Stromal cell of bone marrow (primary cell): ENCODE data around the gene SECISBP2.
"Not testable (repeated sequence)": the region's sequence is repeated elsewhere in the genome, so short reads cannot be mapped to it uniquely, and the experiment has no call there.

Source experiments
- DNase-seq: peaks from one replicate; pipeline ENCODE4 v3.0.0-alpha.2; 2012; ENCODE audit warnings: low read depth

Gene SECISBP2

DNA sequence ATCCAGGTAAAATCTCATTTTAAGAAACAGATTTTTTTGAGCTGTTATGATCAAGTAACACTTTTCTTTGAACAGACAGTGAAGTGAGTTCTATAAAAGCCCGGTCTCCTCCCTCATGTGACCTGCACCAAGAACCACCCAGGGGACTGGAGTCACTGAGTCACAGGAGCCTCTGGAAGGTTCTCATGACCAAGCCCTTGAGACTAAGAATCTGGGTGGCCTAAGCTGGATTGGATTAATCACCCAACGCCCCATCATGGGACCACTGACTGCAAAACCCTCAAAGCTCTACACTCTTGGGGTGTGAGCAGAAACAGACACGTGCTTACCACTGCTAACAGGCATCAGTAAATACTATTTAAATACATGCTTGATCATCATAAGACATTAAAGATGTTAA is 48.4 kb downstream of the SECISBP2 start:
- DNase-seq, result peak; percentile 18

DNA sequence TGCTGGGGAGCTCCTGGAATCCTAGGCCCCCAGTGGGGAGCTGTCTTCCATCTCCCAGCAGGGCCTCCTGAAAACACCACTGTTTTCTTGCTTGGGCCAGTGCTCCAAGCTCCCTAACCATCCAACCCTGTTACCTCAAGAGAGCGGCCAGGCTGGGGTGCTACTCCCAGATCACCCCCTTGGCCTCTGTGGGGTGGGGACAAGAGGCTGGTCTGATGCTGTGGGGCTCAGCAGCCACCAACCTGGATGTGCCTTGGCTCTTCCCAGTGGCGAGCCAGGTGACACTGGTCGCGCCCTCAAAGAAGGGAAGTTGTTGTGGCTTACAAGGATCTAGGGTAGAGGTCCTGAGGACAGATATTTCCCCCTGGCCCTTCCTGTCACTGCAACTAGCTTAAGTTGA is 49.0 kb downstream of the SECISBP2 start:
- DNase-seq, result no peak

DNA sequence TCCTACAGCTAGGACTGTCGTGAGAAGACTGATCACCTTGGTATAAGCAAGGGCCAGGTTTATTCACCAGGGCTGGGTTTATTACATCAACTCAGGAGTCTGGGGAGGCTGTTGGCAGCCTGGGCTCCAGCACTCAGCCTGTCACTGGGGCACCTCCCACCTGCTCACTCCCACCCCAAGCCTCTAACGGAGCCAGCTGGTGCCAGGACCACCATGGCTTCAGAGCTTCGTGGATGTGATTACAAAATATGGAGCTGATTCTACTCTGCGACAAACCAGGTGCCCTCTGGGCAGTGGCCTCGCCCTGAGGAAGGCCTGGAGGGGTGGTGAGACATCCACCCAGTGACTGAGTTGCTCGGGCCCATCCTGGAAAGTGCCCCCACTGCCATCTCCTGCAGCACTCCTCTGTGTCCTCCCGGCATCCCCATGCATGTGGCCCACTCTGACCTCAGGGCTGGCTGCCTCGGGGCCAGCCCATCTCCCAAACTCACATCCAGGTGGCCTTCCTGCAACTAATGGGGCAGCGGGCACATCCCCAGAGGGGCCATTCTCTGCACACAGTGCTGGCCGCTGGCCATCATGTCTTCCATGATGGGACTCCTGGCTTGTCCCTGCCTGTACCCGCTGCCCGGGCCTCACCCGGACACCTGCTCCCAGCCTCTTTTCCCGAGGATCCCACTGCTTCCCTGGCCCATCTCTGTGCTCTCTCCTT is 49.6 kb downstream of the SECISBP2 start:
- no peak for DNase-seq

DNA sequence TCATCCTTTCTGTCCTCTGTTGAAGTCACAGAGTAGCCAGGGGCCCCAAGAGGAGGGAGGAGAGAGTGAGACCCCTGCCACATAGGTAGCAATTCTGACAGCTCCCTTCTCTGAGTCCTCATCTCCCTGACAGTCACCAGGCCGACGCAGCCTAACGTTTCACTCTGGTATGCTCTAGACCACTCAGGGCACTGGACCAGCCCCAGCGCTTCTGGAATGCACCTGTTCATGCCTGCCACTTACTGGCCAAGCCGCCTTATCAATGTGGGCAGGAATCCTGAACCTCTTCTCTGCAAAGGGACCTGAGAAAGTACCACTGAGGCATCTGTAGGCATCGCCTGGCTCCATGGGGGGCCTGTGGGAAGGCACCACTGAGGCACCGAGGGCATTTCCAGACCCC is 50.2 kb downstream of the SECISBP2 start:
- no peak for DNase-seq

DNA sequence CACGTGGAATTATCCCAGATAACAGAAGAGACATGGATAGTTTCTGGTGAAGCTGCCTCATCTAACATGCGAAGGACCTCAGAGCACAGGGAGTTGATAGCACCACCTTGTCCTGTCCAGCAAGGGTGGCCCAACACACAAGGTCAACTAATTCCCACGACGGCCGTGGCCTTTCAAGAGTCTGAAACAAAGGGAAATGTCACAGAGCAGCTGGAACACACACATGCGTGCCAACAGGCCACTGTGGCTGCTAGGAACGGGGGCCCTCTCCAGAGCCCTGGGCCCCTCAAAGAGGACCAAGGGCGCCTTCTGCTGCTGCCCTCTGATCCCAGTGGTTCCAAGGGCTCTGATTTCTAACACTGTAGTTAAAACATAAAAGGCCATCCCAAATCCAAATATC is 50.7 kb downstream of the SECISBP2 start:
- DNase-seq, result no peak

DNA sequence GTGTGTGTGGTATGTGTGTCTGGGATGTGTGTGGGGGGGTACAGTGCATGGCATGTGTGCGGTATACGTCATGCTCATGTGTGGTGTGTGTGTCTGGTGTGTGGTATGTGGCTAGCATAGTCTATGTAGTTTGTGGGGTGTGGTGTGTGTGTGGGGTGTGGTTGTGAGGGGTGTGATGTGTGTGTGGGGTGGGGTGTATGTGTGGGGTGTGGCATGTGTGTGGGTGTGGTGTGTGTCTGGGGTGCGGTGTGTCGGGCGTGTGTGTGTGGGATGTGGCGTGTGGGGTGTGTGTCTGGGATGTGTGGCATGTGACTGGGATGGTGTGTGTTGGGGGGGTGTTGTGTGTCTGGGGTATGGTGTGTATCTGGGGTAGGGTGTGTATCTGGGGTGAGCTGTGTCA is 52.3 kb downstream of the SECISBP2 start:
- no peak for DNase-seq

DNA sequence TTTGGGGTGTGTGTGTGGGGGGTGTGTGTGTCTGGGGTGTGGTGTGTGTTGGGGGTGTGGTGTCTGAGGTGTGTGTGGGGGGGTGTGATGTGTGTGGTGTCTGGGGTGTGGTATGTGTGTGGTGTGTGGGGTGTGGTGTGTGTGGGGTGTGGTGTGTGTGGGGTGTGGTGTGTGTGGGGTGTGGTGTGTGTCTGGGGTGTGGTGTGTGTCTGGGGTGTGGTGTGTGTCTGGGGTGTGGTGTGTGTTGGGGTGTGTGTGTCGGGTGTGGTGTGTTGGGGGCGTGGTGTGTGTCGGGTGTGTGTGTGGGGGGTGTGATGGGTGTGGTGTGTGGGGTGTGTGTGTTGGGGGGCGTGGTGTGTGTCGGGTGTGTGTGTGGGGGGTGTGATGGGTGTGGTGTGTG is 53.5 kb downstream of the SECISBP2 start:
- DNase-seq, result not testable (repeated sequence)

DNA sequence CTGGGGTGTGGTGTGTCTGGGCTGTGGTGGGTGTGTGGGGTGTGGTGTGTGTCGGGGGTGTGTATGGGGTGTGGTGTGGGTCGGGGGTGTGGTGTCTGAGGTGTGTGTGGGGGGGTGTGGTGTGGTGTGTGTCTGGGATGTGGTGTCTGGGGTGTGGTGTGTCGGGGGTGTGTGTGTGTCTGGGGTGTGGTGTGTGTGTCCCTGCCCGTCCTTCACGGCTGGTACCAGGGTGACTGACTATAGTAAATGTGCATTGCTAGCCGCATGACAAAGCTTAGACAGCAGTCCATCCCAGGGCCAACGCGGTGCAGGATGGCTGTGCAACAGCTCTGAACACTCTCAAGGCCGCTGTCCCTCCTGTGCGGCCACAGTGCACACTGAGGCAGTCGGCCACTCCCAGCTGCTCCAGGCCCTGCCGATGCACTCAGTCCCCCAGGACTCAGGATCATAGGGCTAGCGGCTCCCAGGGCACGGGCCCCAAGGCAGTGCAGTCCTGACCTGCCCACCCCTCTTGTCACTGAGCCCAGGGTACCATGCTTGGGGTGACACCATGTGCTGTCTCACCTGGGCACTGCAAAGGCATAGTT is 54.0 kb downstream of the SECISBP2 start:
- no peak for DNase-seq

DNA sequence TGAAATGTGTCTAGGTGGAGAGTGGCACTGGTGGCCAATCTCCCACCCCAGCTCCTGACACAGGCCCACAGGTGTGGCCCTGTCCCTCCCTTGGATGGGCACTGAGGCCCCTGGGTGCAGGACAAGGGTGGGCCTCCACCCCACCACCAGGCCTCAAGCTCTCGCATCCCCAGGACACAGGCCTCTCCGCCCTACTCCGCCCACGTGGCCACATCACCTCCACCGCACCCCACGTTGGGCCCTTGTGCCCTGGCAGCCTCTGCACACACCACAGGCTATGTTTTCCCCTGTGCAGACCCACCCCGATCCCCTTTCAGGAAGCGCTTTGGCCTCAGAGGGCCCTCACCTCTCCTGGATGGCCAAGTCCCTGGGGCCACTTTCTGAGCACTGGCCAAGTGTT is 54.7 kb downstream of the SECISBP2 start:
- no peak for DNase-seq

DNA sequence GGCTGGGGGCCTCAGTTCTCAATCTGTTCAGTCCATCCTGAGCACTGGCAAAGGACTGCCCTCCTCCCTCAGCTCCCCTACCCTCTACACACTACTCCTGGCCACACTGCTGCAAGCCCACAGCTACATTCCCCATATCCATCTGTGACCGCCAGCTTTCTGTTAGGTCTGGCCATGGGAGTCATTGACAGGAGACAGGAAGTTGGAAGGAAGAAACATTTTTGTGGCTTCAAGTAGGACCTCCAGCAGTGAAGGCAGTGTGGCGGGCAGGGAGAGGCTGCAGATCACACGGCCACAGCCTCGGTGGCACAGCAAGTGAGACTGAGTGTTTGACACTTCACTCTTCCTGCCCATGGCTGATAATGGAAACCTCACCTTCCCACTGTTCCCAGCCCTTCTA is 55.9 kb downstream of the SECISBP2 start:
- no peak for DNase-seq

DNA sequence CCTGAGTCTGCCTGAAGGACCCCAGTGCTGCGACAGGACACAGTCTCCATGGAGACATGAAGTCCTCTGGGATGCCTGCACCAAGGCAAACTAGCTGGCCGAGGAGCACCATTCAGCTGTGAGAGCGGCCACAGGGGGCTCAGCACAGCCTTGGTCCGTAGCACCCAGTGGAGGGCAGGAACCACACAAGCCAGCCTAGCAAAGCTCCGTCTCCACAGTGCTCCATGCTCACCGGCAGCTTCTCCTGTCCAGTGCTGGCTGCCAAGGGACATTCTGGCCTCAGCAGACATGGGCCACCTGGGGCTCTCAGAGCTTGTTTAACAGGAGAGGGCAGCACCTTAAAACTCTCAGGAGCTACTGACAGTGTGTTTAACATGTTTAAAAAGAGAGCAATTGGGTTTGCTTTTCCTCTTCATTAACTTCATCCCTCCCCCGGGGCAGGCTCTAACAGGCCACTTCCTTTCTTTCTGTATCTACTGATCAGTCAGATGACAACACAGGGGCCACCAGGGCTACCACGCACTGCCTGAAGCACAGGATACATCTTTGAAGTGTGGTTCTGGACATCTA is 57.0 kb downstream of the SECISBP2 start:
- no peak for DNase-seq

DNA sequence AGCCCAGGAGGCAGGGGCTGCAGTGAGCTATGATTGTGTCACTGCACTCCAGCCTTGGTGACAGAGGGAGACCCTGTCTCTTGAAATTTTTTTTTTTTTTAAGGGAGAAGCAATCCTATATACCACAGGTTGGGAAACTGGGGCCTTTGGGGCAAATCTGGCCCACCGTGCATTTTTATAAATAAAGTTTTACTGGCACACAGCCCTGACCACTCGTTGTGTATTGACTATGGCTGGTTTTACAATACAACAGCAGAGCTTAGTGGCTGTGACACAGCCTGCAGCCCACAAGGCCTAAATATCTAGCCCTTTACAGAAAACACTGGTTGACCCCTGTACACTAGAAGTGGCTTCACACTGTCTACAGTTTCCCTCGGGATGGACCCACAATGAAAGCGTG is 58.0 kb downstream of the SECISBP2 start:
- DNase-seq, result no peak

DNA sequence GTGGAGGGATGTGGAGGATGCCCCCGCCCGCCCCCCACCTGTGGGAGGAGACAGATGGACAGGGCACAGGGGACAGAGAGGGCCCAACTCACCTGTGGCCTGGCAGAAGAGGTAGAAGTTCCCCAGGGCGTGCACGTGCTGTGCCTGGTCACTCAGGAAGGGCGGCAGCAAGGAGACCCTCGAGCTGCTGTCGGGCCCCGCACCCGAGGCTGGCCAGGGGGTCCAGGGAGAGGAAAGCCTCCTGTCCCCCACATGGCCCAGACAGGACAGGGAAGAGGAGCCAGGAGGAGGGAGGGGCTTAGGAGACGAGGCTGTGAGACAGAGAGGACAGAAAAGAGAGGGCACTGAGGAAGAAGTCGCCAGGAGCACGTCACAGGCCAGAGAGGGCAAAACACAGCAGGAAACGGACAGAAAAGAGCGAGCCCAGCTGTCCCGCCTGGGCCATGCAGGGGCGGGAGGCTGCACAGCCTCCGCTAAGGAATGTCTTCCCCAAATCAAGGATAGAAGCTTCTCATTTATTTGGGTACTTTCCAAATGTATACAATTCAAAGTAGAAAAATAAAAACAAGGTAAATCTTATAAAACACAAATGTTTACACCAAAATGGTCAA is 58.5 kb downstream of the SECISBP2 start:
- no peak for DNase-seq

DNA sequence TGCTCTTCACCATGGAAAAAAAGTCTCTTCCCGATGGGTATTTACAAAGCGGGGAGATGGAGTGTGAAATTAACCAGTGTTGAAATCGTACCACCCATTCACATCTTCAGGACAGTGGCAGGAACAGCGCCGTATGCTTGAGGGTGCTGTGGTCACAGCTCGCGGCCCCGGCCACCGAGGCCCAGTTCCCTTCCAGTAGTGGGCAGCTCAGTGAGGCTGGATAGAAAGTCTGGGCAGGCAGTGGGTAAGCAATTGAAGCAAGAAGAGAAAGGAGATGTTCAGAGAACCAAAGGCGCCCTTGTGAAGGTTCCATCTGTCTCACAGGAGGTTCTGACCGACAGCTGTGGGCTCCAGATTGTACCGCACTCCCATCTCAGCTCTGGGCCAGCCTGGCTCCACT is 59.1 kb downstream of the SECISBP2 start:
- no peak for DNase-seq

DNA sequence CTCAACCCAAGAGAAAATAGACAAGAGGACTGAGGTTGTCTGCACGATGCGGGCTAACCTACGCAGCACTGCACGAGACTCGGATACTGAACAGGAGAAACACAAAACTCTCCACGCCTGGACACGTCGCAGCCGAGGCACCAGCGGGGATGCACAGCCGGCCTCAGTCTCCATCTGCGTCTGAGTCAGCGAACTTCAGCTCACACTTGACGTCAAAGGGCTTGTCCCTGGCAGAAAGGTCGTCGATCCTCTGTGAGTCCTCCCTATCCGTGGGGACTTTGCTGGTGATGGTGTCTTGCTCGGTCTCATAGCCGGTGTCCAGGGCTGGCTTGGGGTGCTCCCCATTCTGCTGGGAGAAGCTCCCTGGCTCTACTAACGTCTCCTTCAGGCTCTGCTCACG is 60.2 kb downstream of the SECISBP2 start:
- no peak for DNase-seq

DNA sequence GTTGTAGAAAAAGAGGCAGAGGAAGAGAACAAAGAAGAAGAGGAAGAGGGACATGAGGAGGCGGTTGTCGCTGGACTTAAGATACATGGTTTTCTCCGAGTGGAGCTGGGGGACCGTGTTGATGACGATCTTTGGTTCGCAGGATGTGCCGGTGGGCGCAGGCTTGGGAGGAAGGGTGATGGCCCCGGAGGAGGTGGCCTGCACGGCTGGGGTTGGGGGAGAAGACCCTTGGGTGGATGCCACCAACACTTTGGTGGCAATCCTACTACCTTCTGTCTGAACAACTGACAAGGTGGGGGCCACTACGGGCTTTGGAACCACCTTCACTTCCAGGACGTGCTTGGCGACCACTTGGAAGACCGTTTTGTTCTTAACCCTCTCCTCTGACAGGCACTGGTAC is 60.7 kb downstream of the SECISBP2 start:
- no peak for DNase-seq

DNA sequence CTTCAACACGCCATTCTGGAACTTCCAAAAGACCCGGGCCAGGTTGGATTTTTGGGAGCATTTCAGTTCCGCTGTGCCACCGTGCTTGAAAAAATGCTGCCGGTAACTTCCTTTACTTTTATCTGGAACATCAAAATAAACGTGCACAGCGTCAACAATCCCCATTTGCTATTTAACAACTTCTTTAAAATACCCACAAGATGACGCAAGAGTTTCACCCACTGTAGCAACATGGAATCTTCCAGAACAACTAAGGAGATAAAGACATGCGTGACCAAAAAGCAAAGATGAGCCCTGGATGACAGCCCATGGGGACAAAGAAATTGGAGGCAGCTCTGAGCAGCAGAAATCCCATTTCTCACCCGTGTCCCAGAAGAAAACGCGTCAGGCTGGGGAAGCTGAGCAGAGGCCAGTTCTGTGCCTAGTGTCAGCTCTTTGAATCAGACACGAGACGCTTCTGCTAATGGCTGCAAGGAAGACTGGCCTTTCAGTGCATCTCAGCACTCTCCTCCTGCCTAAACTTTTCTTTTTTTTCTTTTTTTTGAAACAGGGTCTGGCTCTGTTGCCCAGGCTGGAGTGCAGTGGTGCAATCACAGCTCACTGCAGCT is 61.3 kb downstream of the SECISBP2 start:
- DNase-seq, result no peak

DNA sequence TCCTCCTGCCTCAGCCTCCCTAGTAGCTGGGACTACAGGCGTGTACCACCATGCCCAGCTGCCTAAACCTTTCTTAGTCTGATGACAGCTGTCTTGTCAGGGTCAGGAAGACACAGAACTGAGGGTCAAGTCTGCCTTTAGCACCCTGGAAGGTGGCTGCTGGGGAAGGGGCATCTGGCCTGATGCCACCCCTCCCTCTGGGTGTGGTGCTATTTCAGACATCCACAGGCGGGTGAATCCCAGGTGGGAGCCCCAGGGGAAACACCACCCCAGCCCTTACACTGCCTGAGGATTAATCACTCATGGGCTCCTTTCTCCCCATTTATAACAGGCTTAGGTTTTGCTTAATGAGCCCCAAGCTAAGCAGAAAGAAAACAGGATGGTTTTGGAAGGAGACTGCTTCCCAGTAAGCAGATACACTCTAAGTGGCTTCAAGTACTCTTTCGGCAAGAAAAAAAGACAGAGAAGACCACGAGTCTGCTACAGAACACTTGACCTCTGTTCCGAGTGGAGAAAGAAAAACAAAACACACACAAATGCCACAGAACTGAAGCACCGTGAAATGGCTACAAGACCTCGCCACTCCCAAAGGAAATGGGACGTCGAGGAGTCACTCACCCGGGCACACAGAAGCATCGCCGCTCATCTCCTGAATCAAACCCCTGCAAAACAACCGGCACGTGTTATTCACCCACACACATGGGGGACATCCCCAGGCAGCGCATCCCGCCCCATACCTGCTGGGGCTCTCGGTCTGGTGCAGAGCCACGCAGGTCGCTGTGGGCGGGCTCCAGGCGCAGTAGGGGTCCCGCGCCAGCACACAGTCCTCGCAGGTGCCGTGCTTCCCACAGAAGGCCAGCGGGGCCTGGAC is 62.4 kb downstream of the SECISBP2 start:
- DNase-seq, result no peak

DNA sequence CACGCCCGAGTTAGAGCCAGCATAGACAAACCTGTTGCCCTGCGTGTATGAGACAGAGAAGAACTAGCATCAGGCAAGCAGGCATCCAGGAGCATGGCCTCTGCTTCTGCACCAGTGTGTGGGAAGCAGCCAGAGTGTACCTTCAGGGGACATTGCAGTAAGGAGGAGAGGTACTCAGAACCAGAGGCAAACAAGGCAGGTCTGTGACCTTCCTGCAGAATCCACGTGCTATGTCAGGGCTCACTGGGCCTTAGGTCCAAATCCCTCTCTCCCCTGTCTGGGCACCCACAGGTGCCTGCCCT is 63.0 kb downstream of the SECISBP2 start:
- DNase-seq, result no peak

DNA sequence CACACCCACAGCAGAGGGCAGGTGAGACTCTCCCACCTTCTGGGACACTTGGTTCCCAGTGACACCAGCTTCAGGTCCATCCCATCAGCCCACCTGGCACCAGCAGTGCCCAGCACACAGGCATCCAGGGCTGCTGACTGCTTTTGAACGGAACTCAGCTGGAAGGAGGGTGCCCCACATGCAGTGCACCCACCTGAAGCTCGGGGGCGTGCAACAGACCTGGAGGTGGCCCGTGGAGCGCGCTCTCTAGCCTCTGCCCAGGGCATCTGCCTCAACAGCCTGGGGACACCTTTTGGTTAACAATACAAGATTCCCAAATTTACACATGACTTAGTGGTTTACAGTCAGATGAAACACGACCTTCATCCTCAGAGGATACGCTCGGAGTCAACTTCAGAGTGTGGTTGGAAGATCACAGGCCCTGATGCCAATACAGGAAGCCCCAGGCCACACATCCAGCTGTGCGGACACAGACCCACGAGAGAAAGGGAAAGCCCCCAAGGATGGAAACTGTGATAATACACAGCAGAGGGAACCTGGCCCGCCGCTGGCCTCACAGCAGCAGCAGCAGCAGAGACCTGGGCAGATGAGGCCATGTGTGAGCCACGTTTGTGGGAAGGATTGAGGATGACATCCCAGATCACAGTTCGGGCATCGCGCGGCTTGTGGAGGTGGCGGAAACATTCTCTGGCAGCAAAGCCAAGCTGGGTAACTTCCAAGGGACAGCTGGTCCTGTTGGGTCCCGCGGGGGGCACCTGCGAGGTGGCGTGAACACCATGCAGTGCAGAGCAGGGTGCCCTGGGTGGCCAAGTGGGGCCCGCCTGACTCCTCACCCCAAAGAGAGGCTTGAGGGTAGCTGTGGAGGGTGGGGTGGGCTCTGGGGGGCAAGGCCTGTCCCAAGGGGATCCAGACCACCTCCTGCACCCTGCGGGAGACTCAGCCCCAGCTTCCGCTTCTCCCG is 64.0 kb downstream of the SECISBP2 start:
- no peak for DNase-seq
